NB4 (cell line): Measurements from ENCODE around the gene PCAT7.

ENCODE experiments used
- MAX ChIP-seq: IDR thresholded peaks from 2 replicates; pipeline ENCODE4 v1.6.1; 2011; ENCODE audit warnings: low read depth, low read length
- MYC ChIP-seq: IDR thresholded peaks from 2 replicates; pipeline ENCODE4 v1.6.1; 2011; ENCODE audit warnings: low read depth, low read length
- POLR2A ChIP-seq: IDR thresholded peaks from 2 replicates; pipeline ENCODE4 v1.6.1; 2011; ENCODE audit warnings: mild to moderate bottlenecking; ENCODE audit not compliant: insufficient read length; ENCODE audit errors: extremely low read depth
- TF ChIP-seq, protein P1 (sequence below): IDR thresholded peaks from one replicate; pipeline ENCODE4 v1.5.1; 2012; ENCODE audit warnings: low read depth, low read length

GRCh38 chr9:94533601-94534000, 21.3 kb upstream of the PCAT7 start:
- TF ChIP-seq POLR2A (no peak), MAX (no peak), MYC (no peak)
- TF ChIP-seq, protein P1, sequence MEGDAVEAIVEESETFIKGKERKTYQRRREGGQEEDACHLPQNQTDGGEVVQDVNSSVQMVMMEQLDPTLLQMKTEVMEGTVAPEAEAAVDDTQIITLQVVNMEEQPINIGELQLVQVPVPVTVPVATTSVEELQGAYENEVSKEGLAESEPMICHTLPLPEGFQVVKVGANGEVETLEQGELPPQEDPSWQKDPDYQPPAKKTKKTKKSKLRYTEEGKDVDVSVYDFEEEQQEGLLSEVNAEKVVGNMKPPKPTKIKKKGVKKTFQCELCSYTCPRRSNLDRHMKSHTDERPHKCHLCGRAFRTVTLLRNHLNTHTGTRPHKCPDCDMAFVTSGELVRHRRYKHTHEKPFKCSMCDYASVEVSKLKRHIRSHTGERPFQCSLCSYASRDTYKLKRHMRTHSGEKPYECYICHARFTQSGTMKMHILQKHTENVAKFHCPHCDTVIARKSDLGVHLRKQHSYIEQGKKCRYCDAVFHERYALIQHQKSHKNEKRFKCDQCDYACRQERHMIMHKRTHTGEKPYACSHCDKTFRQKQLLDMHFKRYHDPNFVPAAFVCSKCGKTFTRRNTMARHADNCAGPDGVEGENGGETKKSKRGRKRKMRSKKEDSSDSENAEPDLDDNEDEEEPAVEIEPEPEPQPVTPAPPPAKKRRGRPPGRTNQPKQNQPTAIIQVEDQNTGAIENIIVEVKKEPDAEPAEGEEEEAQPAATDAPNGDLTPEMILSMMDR, result no peak
